H1 (cell line): ENCODE data around the gene HOATZ. TPM values are rescaled to one million over a fixed set of nuclear protein-coding genes. Genes with fewer than 3 reads are reported as not detected.
A peak's percentile ranks its signal among the peaks of the same experiment; 100 is the strongest.

Experiments used
- CTCF ChIA-PET: fragments of 300-600 bp; sonication (Branson Sonifier 250); formaldehyde crosslinking; loops from one replicate; lab custom pipeline; 2021; ENCODE audit not compliant: partially characterized antibody; lab: Charles Lee
- POLR2A ChIA-PET: fragments of 300-600 bp; sonication (Branson Sonifier 250); formaldehyde crosslinking; loops from one replicate; lab custom pipeline; 2021; ENCODE audit warnings: inconsistent platforms; ENCODE audit not compliant: partially characterized antibody; lab: Charles Lee
- DNase-seq, 2 experiments: peaks; one replicate each; pipeline versions ENCODE4 v3.0.0 to v3.0.0-alpha.2; 2010 to 2022; ENCODE audit warnings: low spot score in 2 of 2, low read depth in 1 of 2, mixed read lengths in 1 of 2
- FAIRE-seq: peaks from 2 replicates; lab custom pipeline; 2011; peaks lifted over from hg19 to GRCh38; lab: Jason Lieb, UNC
- H2AFZ ChIP-seq: 2 replicates; pipeline ENCODE4 v1.8.1; 2012; ENCODE audit warnings: low read length, inconsistent platforms
- H2AK5ac ChIP-seq: 2 replicates; pipeline ENCODE4 v1.6.1; 2013; ENCODE audit warnings: low read depth, low read length
- H2BK120ac ChIP-seq: replicated peaks from 2 replicates; pipeline ENCODE3; 2013; ENCODE audit warnings: low read depth, low read length, inconsistent platforms
- H2BK12ac ChIP-seq: 2 replicates; pipeline ENCODE4 v1.6.1; 2013; ENCODE audit warnings: low read depth, low read length
- H2BK15ac ChIP-seq: 2 replicates; pipeline ENCODE4 v1.6.1; 2013; ENCODE audit warnings: low read length
- H2BK20ac ChIP-seq: 2 replicates; pipeline ENCODE4 v1.6.1; 2013; ENCODE audit warnings: low read length
- H2BK5ac ChIP-seq: 2 replicates; pipeline ENCODE4 v1.6.1; 2013; ENCODE audit warnings: low read depth, low read length
- H3K14ac ChIP-seq: 2 replicates; pipeline ENCODE4 v1.6.1; 2013; ENCODE audit warnings: inconsistent platforms; ENCODE audit not compliant: insufficient read length
- H3K18ac ChIP-seq: 2 replicates; pipeline ENCODE4 v1.6.1; 2013; ENCODE audit warnings: low read length; ENCODE audit errors: extremely low read depth
- H3K23ac ChIP-seq: 2 replicates; pipeline ENCODE4 v1.6.1; 2013; ENCODE audit warnings: inconsistent platforms; ENCODE audit not compliant: insufficient read length
- H3K23me2 ChIP-seq: 2 replicates; pipeline ENCODE4 v1.6.1; 2013; ENCODE audit warnings: low read depth, low read length
- H3K27ac ChIP-seq: 2 replicates; pipeline ENCODE4 v1.6.1; 2011; ENCODE audit warnings: low read depth, low read length, inconsistent platforms
- H3K27me3 ChIP-seq, 4 experiments: replicated peaks in 1 of 4; 1 replicate in 1 of 4; 2 replicates in 3 of 4; pipeline versions ENCODE4 v1.6.1 to v1.8.1; 2011 to 2013; ENCODE audit warnings: low read length in 3 of 4, mild to moderate bottlenecking in 3 of 4, inconsistent platforms in 2 of 4, mixed read lengths in 2 of 4, moderate library complexity in 1 of 4; ENCODE audit not compliant: control insufficient read depth in 3 of 4, insufficient read depth in 3 of 4; ENCODE audit errors: extremely low read depth in 1 of 4
- H3K36me3 ChIP-seq, 4 experiments: 2 replicates each; pipeline versions ENCODE4 v1.6.1 to v1.8.1; 2011 to 2013; ENCODE audit warnings: mild to moderate bottlenecking in 4 of 4, low read length in 3 of 4, moderate library complexity in 2 of 4, control low read depth in 1 of 4, inconsistent platforms in 1 of 4; ENCODE audit not compliant: insufficient read depth in 4 of 4, control insufficient read depth in 2 of 4
- H3K4ac ChIP-seq: replicated peaks from 2 replicates; pipeline ENCODE3; 2013; ENCODE audit warnings: low read length, low read depth, mixed read lengths, inconsistent platforms; ENCODE audit not compliant: insufficient read length
- H3K4me1 ChIP-seq, 4 experiments: replicated peaks in 1 of 4; 1 replicate in 1 of 4; 2 replicates in 3 of 4; pipeline versions ENCODE4 v1.6.1 to v1.8.1; 2011 to 2013; ENCODE audit warnings: low read length in 3 of 4, inconsistent platforms in 2 of 4, mixed read lengths in 1 of 4; ENCODE audit not compliant: insufficient read depth in 4 of 4, control insufficient read depth in 3 of 4
- H3K4me2 ChIP-seq, 2 experiments: 2 replicates each; pipeline versions ENCODE4 v1.6.1 to v1.8.1; 2011 to 2013; ENCODE audit warnings: low read depth in 2 of 2, low read length in 2 of 2, control low read depth in 1 of 2, inconsistent platforms in 1 of 2, mild to moderate bottlenecking in 1 of 2; ENCODE audit not compliant: insufficient read depth in 1 of 2
- H3K4me3 ChIP-seq, 4 experiments: fragments of 200-600, 300-600 bp in 1 of 4; sonication (generic), shearing (Covaris generic), sonication (Bioruptor Twin) in 1 of 4; 2 replicates each; pipeline versions ENCODE4 v1.5.1 to v1.8.1; 2011 to 2016; ENCODE audit warnings: low read length in 4 of 4, low read depth in 3 of 4, control low read depth in 2 of 4, inconsistent platforms in 2 of 4, mild to moderate bottlenecking in 2 of 4, mixed read lengths in 1 of 4, moderate library complexity in 1 of 4; ENCODE audit not compliant: insufficient read depth in 2 of 4; ENCODE audit errors: extremely low read depth in 1 of 4
- H3K56ac ChIP-seq: replicated peaks from 2 replicates; pipeline ENCODE3; 2013; ENCODE audit warnings: low read depth, mild to moderate bottlenecking, mixed read lengths, low read length, inconsistent platforms; ENCODE audit not compliant: insufficient read length
- H3K79me1 ChIP-seq: 2 replicates; pipeline ENCODE4 v1.6.1; 2013; ENCODE audit warnings: low read depth, low read length, control low read depth
- H3K79me2 ChIP-seq, 2 experiments: 2 replicates each; pipeline versions ENCODE4 v1.6.1 to v1.8.1; 2012 to 2013; ENCODE audit warnings: low read length in 2 of 2, mild to moderate bottlenecking in 2 of 2, inconsistent platforms in 1 of 2; ENCODE audit not compliant: insufficient read depth in 2 of 2, control insufficient read depth in 1 of 2
- H3K9ac ChIP-seq, 4 experiments: replicated peaks in 1 of 4; 1 replicate in 1 of 4; 2 replicates in 3 of 4; pipeline versions ENCODE4 v1.6.1 to v1.8.1; 2011 to 2013; ENCODE audit warnings: low read depth in 3 of 4, low read length in 3 of 4, control low read depth in 2 of 4, mild to moderate bottlenecking in 2 of 4, moderate library complexity in 2 of 4, inconsistent platforms in 1 of 4; ENCODE audit errors: extremely low read depth in 1 of 4
- H3K9me3 ChIP-seq, 2 experiments: 2 replicates each; pipeline versions ENCODE4 v1.6.1 to v1.8.1; 2012 to 2013; ENCODE audit warnings: mild to moderate bottlenecking in 2 of 2, moderate library complexity in 2 of 2, control low read depth in 1 of 2, inconsistent platforms in 1 of 2, low read depth in 1 of 2, low read length in 1 of 2, mixed read lengths in 1 of 2; ENCODE audit not compliant: insufficient read depth in 2 of 2
- H4K20me1 ChIP-seq, 2 experiments: replicated peaks in 1 of 2; 2 replicates each; pipeline versions ENCODE3 to v1.8.1; 2011 to 2013; ENCODE audit warnings: inconsistent platforms in 2 of 2, low read length in 2 of 2, mild to moderate bottlenecking in 1 of 2; ENCODE audit not compliant: insufficient read depth in 2 of 2, control insufficient read depth in 1 of 2
- H4K5ac ChIP-seq: 2 replicates; pipeline ENCODE4 v1.6.1; 2013; ENCODE audit warnings: low read length, low read depth, mixed read lengths, inconsistent platforms; ENCODE audit not compliant: insufficient read length
- H4K8ac ChIP-seq: 2 replicates; pipeline ENCODE4 v1.8.0; 2013; ENCODE audit warnings: mild to moderate bottlenecking, moderate library complexity, low read length, inconsistent platforms; ENCODE audit not compliant: insufficient read depth; ENCODE audit errors: extremely low read depth
- H4K91ac ChIP-seq: replicated peaks from 2 replicates; pipeline ENCODE3; 2013; ENCODE audit warnings: low read length, mixed read lengths, inconsistent platforms; ENCODE audit not compliant: insufficient read length
- ATF2 ChIP-seq: IDR thresholded peaks from 2 replicates; pipeline ENCODE4 v1.6.1; 2012; ENCODE audit warnings: low read length, inconsistent platforms
- CBX5 ChIP-seq: fragments of 300-800, 300-1000 bp; sonication (generic); IDR thresholded peaks from 2 replicates; pipeline ENCODE4 v1.7.1; 2016; ENCODE audit warnings: antibody characterized with exemption, low read length, low read depth
- RFX5 ChIP-seq: IDR thresholded peaks from 2 replicates; pipeline ENCODE4 v1.6.1; 2011; ENCODE audit warnings: low read depth, low read length, improper control_type of control experiment, borderline replicate concordance
- SIX5 ChIP-seq: IDR thresholded peaks from 2 replicates; pipeline ENCODE4 v1.6.1; 2011; ENCODE audit warnings: mild to moderate bottlenecking, low read depth, low read length
- TAF1 ChIP-seq: IDR thresholded peaks from 2 replicates; pipeline ENCODE4 v1.6.1; 2011; ENCODE audit warnings: mild to moderate bottlenecking, low read depth, low read length
- TEAD4 ChIP-seq: IDR thresholded peaks from 2 replicates; pipeline ENCODE4 v1.6.1; 2012; ENCODE audit warnings: low read depth, low read length, inconsistent platforms, mixed read lengths
- USF2 ChIP-seq: IDR thresholded peaks from 2 replicates; pipeline ENCODE4 v1.6.1; 2011; ENCODE audit warnings: low read length, improper control_type of control experiment
- WGBS, 2 experiments: shearing (Covaris generic) in 1 of 2; methylation state at CpG; one replicate each; pipeline versions ENCODE4 v1.1.6 to v1.1.7; 2013 to 2015; ENCODE audit warnings: low lambda C conversion rate in 2 of 2, mixed read lengths in 2 of 2, inconsistent platforms in 1 of 2, low coverage in 1 of 2, missing lambda C conversion rate in 1 of 2; ENCODE audit not compliant: insufficient replicate concordance in 2 of 2, insufficient coverage in 1 of 2, insufficient read length in 1 of 2; ENCODE audit errors: extremely low coverage in 1 of 2, missing lambda C conversion rate in 1 of 2; 5-methylcytosine and 5-hydroxymethylcytosine counted together
- long read RNA-seq, 2 experiments: library from RNA in 1 of 2; library from capped mRNA in 1 of 2; stranded (forward); transcript quantifications; one replicate each; pipeline ENCODE4 v2.0.0, GENCODE V29; 2021; ENCODE audit warnings: inconsistent platforms in 1 of 2
- polyA minus RNA-seq, 3 experiments: library from RNA; depleted of rRNA, polyadenylated mRNA; stranded (reverse); fragments of >200 nt; gene quantifications; 1 replicate in 2 of 3; 2 replicates in 1 of 3; pipeline ENCODE4 v1.2.3, GENCODE V29; 2011
- polyA plus RNA-seq, 7 experiments: library from polyadenylated mRNA; depleted of rRNA in 3 of 7; stranded (reverse) in 5 of 7; unstranded in 2 of 7; fragments of >200 nt in 5 of 7; fragments of 200-250 nt in 2 of 7; gene quantifications; 1 replicate in 5 of 7; 2 replicates in 1 of 7; 4 replicates in 1 of 7; pipeline versions ENCODE4 v1.2.1 to v1.2.3, GENCODE V29; 2011 to 2013; ENCODE audit warnings: missing spikeins in 2 of 7, mixed read lengths in 2 of 7
- total RNA-seq: library from RNA; stranded (reverse); fragmentation: NEBNext Ultra II Directional; extraction: Animal tissue kit (Norgen Biotek cat#: 25700); gene quantifications from 2 replicates; pipeline ENCODE4 v1.2.1, GENCODE V29; 2021

The HOATZ gene
- total RNA-seq (not detected in 2 replicates), polyA plus RNA-seq (2011; rRNA removed) (not detected in 2 replicates), polyA minus RNA-seq (2011; rRNA and poly(A)+ RNA removed) (not detected in 2 replicates)
- not detected for polyA plus RNA-seq (2011; cell fraction: cytosol; rRNA removed)
- not detected for polyA plus RNA-seq (2011; cell fraction: nucleus; rRNA removed)
- polyA plus RNA-seq (2012, experiment 1 of 2): not detected in 4 replicates
- polyA plus RNA-seq (2012, experiment 2 of 2): not detected
- polyA plus RNA-seq (2013, experiment 1 of 2): not detected
- polyA plus RNA-seq (2013, experiment 2 of 2): not detected
- not detected for polyA minus RNA-seq (2011; cell fraction: cytosol; rRNA and poly(A)+ RNA removed)
- polyA minus RNA-seq (2011; cell fraction: nucleus; rRNA and poly(A)+ RNA removed): not detected
- long read RNA-seq, experiment 1: 0 reads
- long read RNA-seq, experiment 2: 0 reads

GRCh38 chr11:111514216-111515031 lies at the start of gene HOATZ:
Gene HOATZ, plus strand, starts transcription at chr11:111514778. Its CDS starts 7 bp downstream, at chr11:111514785.
- Histone ChIP-seq H2AK5ac (no peak within 1 kb of the TSS), H3K79me2 (no peaks in the 10 kb centered on the region), H3K4ac (no peak within 1 kb of the TSS), H4K20me1 (no peaks in the 10 kb centered on the region), H3K27me3 (peaks cover 11 to 38% (median 26%) of the 10 kb centered on the region in 4 experiments), H4K8ac (no peak within 1 kb of the TSS), H2BK15ac (no peak within 1 kb of the TSS), H2BK120ac (no peak within 1 kb of the TSS), H3K4me1 (peaks cover 0 to 10% (median 6%) of the 10 kb centered on the region in 4 experiments; a peak in 5 of 7 replicates), H3K14ac (no peak within 1 kb of the TSS), H3K9me3 (no peaks in the 10 kb centered on the region), H3K56ac (no peak within 1 kb of the TSS), H3K27ac (no peak within 1 kb of the TSS), H2BK20ac (no peak within 1 kb of the TSS), H3K23ac (no peak within 1 kb of the TSS), H4K91ac (no peak within 1 kb of the TSS), H3K4me3 (peak within 1 kb of the TSS; percentile 30 to 59 (median 45); a peak in 7 of 8 replicates), H3K79me1 (no peaks in the 10 kb centered on the region), H2AFZ (no peak within 1 kb of the TSS), H2BK12ac (no peak within 1 kb of the TSS), H3K36me3 (no peaks in the 10 kb centered on the region), H3K18ac (no peak within 1 kb of the TSS), H3K4me2 (peak within 1 kb of the TSS; percentile 82 to 98), H4K5ac (no peak within 1 kb of the TSS), H2BK5ac (no peak within 1 kb of the TSS), H3K9ac (no peak within 1 kb of the TSS), H3K23me2 (peaks cover 9% of the 10 kb centered on the region; the same call in 1 of the 2 replicates)
- DNase-seq (peak; percentile 41 to 82), FAIRE-seq (no peak)
- POLR2A ChIA-PET: interaction anchor here (0.6 to 1.5 kb wide), 2 partner anchors 9 to 10 kb away, joined by 3 to 4 read pairs; no protein-coding TSS in a partner anchor
- CTCF ChIA-PET: interaction anchor here (1.0 to 3.4 kb wide), 11 partner anchors 9 to 83 kb away, joined by 3 to 22 read pairs (median 5); no protein-coding TSS in a partner anchor
- 23% methylated on average over 19 of the region's 39 CpGs; no CpG with 5 or more reads in 1 of the 2 experiments for WGBS, 2 experiments
- TF ChIP-seq CBX5 (no peak), SIX5 (no peak), TAF1 (no peak), ATF2 (no peak), USF2 (no peak), TEAD4 (0 out of 2 replicates have a peak, but pooled peaks have one; percentile 28), RFX5 (peak; percentile 55; the same call in 1 of the 2 replicates)
